IPS-NIHi7 (cell line): Measurements from ENCODE around the gene PCSK2.

ENCODE experiments used
- DNase-seq: peaks from one replicate; pipeline ENCODE4 v3.0.0; 2012; ENCODE audit warnings: mixed read lengths; ENCODE audit errors: extremely low spot score

PCSK2 gene

GRCh38 chr20:17444091-17444490, 217.3 kb downstream of the PCSK2 start:
- DNase-seq = no peak

GRCh38 chr20:17445543-17445942, 218.7 kb downstream of the PCSK2 start:
- no peak for DNase-seq

GRCh38 chr20:17446171-17446570, 219.3 kb downstream of the PCSK2 start:
- DNase-seq = no peak

- no peak for DNase-seq
These were observed 221.2 kb downstream of the PCSK2 start for GRCh38 chr20:17448071-17448470.

- no peak for DNase-seq
These were observed 222.2 kb downstream of the PCSK2 start for GRCh38 chr20:17449031-17449430.

- no peak for DNase-seq
These were observed 225.6 kb downstream of the PCSK2 start for GRCh38 chr20:17452441-17452840.

- DNase-seq = no peak
These were observed 226.8 kb downstream of the PCSK2 start for GRCh38 chr20:17453592-17453991.

GRCh38 chr20:17456279-17456678, 229.4 kb downstream of the PCSK2 start:
- DNase-seq = no peak

- no peak for DNase-seq
These were observed 230.2 kb downstream of the PCSK2 start for GRCh38 chr20:17457079-17457478.

- no peak for DNase-seq
These were observed 230.8 kb downstream of the PCSK2 start for GRCh38 chr20:17457588-17458190.

GRCh38 chr20:17460119-17460518, 233.3 kb downstream of the PCSK2 start:
- no peak for DNase-seq

- no peak for DNase-seq
These were observed 235.1 kb downstream of the PCSK2 start for GRCh38 chr20:17461941-17462340.

GRCh38 chr20:17463711-17464110, 236.9 kb downstream of the PCSK2 start:
- no peak for DNase-seq

GRCh38 chr20:17465236-17465635, 238.4 kb downstream of the PCSK2 start:
- no peak for DNase-seq

- DNase-seq = no peak
These were observed 239.8 kb downstream of the PCSK2 start for GRCh38 chr20:17466641-17467040.

- DNase-seq = no peak
These were observed 240.3 kb downstream of the PCSK2 start for GRCh38 chr20:17467120-17467655.

GRCh38 chr20:17468073-17468840, 241.4 kb downstream of the PCSK2 start:
- DNase-seq = no peak

- no peak for DNase-seq
These were observed 242.6 kb downstream of the PCSK2 start for GRCh38 chr20:17469246-17470030.

GRCh38 chr20:17470521-17470920, 243.7 kb downstream of the PCSK2 start:
- no peak for DNase-seq

- no peak for DNase-seq
These were observed 244.1 kb downstream of the PCSK2 start for GRCh38 chr20:17470973-17471372.

- no peak for DNase-seq
These were observed 244.9 kb downstream of the PCSK2 start for GRCh38 chr20:17471606-17472187.

- DNase-seq = no peak
These were observed 246.8 kb downstream of the PCSK2 start for GRCh38 chr20:17473659-17474058.
